ENCODE results near the gene CARNS1. TPM values are rescaled to one million over a fixed set of nuclear protein-coding genes. Genes with fewer than 3 reads are reported as not detected.

Gene CARNS1
- total and polyA plus RNA-seq, 10 of the 15 experiments (the other 5 are each of a cell fraction or from before 2014, with no cell fraction given), result 0.02 to 0.14 (median 0.10) TPM; not detected in 3

DNA sequence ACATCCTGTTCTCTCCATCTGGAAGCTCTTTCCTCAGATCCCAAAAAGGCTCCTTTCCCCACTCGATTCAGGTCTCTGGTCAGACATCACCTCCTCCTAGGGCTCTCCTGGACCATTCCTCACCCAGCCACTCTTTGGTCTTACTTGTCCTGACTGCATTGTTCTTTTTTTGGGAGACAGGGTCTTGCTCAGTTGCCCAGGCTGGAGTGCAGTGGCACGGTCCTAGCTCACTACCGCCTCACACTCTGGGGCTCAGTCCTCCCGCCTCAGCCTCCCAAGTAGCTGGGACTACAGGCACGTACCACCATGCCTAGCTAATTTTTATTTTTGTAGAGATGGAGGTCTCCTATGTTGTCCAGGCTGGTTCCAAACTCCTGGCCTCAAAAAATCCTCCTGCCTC lies 30.0 kb downstream of the CARNS1 start:
- Histone ChIP-seq H3K4me2 (ENCODE audit: control insufficient read depth, insufficient read depth) (peak overlapping the region; percentile 91), H3K36me3 (ENCODE audit: control insufficient read depth in 2 of 2, insufficient read depth in 2 of 2, low read length in 1 of 2) (peaks cover 0 to 1% of the 10 kb centered on the region in 2 experiments; a peak in 2 of 4 replicates), H3K27ac (ENCODE audit: control insufficient read depth, insufficient read depth) (peak overlapping the region; percentile 86), H3K9me3 (replicated peaks; ENCODE audit: control insufficient read depth, insufficient read depth, low read length) (no peaks in the 10 kb centered on the region), H2AFZ (ENCODE audit: control insufficient read depth, low read depth, low read length) (no peak overlapping the region), H3K4me1 (ENCODE audit: control insufficient read depth, insufficient read depth, low read length) (peaks cover 32% of the 10 kb centered on the region), H3K9ac (ENCODE audit: control insufficient read depth, insufficient read depth, low read length) (no peak overlapping the region; the same call in 1 of the 2 replicates), H4K20me1 (ENCODE audit: control insufficient read depth, insufficient read depth) (no peaks in the 10 kb centered on the region), H3K27me3 (replicated peaks in 1 of 2; ENCODE audit: control insufficient read depth in 2 of 2, insufficient read depth in 2 of 2, low read length in 1 of 2) (no peaks in the 10 kb centered on the region), H3K4me3 (peak overlapping the region; percentile 76; the same call in 1 of the 2 replicates), H3K79me2 (ENCODE audit: control insufficient read depth, insufficient read depth, low read length) (peaks cover 10% of the 10 kb centered on the region)
- ATAC-seq (no peak), DNase-seq (ENCODE audit: low read depth, low spot score) (no peak), FAIRE-seq (no peak)
- no TSS peak for BruUV-seq (replicated peaks)
- TF ChIP-seq, protein P1, sequence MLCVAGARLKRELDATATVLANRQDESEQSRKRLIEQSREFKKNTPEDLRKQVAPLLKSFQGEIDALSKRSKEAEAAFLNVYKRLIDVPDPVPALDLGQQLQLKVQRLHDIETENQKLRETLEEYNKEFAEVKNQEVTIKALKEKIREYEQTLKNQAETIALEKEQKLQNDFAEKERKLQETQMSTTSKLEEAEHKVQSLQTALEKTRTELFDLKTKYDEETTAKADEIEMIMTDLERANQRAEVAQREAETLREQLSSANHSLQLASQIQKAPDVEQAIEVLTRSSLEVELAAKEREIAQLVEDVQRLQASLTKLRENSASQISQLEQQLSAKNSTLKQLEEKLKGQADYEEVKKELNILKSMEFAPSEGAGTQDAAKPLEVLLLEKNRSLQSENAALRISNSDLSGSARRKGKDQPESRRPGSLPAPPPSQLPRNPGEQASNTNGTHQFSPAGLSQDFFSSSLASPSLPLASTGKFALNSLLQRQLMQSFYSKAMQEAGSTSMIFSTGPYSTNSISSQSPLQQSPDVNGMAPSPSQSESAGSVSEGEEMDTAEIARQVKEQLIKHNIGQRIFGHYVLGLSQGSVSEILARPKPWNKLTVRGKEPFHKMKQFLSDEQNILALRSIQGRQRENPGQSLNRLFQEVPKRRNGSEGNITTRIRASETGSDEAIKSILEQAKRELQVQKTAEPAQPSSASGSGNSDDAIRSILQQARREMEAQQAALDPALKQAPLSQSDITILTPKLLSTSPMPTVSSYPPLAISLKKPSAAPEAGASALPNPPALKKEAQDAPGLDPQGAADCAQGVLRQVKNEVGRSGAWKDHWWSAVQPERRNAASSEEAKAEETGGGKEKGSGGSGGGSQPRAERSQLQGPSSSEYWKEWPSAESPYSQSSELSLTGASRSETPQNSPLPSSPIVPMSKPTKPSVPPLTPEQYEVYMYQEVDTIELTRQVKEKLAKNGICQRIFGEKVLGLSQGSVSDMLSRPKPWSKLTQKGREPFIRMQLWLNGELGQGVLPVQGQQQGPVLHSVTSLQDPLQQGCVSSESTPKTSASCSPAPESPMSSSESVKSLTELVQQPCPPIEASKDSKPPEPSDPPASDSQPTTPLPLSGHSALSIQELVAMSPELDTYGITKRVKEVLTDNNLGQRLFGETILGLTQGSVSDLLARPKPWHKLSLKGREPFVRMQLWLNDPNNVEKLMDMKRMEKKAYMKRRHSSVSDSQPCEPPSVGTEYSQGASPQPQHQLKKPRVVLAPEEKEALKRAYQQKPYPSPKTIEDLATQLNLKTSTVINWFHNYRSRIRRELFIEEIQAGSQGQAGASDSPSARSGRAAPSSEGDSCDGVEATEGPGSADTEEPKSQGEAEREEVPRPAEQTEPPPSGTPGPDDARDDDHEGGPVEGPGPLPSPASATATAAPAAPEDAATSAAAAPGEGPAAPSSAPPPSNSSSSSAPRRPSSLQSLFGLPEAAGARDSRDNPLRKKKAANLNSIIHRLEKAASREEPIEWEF (IDR thresholded peaks at IDR 0.05; ENCODE audit: insufficient replicate concordance, low read depth, low read length), result no peak
- TF ChIP-seq JUND (IDR thresholded peaks at IDR 0.05; ENCODE audit: low read depth, low read length) (no peak), CHD1 (IDR thresholded peaks at IDR 0.05; ENCODE audit: low read depth, low read length) (no peak), TBL1XR1 (IDR thresholded peaks at IDR 0.05; ENCODE audit: low read depth, low read length) (no peak), YY1 (IDR thresholded peaks at IDR 0.05; ENCODE audit: low read depth, low read length) (no peak), RCOR1 (conservative IDR thresholded peaks at IDR 0.05; ENCODE audit: low read depth, low read length) (no peak), ATF2 (IDR thresholded peaks at IDR 0.05; ENCODE audit: low read length) (no peak), CHD4 (IDR thresholded peaks at IDR 0.05) (no peak), FOXK2 (IDR thresholded peaks at IDR 0.05) (no peak)
- TF ChIP-seq, protein P2, sequence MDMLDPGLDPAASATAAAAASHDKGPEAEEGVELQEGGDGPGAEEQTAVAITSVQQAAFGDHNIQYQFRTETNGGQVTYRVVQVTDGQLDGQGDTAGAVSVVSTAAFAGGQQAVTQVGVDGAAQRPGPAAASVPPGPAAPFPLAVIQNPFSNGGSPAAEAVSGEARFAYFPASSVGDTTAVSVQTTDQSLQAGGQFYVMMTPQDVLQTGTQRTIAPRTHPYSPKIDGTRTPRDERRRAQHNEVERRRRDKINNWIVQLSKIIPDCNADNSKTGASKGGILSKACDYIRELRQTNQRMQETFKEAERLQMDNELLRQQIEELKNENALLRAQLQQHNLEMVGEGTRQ (IDR thresholded peaks at IDR 0.05; ENCODE audit: borderline replicate concordance, low read depth, low read length), result no peak
- RAD21 ChIA-PET (ENCODE audit: unreplicated experiment), result interaction anchor here (1.0 to 1.9 kb wide), 2 partner anchors 40 to 44 kb away, joined by 5 read pairs; partner anchors contain the start of gene PPP1CA
- POLR2A ChIA-PET, result interaction anchor here (0.6 to 2.0 kb wide), 6 partner anchors 15 to 92 kb away, joined by 3 to 14 read pairs (median 4); partner anchors contain the start of genes POLD4, PPP1CA and TMEM134
- intact Hi-C loops (cut with micrococcal nuclease; ENCODE audit: unreplicated experiment), result no loop called here
- CTCF ChIA-PET, result interaction anchor here (0.7 to 1.6 kb wide), 2 partner anchors 14 to 65 kb away, joined by 3 to 5 read pairs; no protein-coding TSS in a partner anchor
- in situ Hi-C loops (cut with MboI), result no loop called here
- SMC1A ChIA-PET (ENCODE audit: uncharacterized antibody, unreplicated experiment), result interaction anchor here (0.8 to 2.4 kb wide), 4 partner anchors 9 to 29 kb away, joined by 3 to 12 read pairs (median 4); no protein-coding TSS in a partner anchor
- 85% methylated on average over 5 of the region's 5 CpGs for WGBS (ENCODE audit: insufficient coverage, insufficient replicate concordance, low lambda C conversion rate, missing lambda C conversion rate)
